ENCODE results near the gene FAF1.

DNA sequence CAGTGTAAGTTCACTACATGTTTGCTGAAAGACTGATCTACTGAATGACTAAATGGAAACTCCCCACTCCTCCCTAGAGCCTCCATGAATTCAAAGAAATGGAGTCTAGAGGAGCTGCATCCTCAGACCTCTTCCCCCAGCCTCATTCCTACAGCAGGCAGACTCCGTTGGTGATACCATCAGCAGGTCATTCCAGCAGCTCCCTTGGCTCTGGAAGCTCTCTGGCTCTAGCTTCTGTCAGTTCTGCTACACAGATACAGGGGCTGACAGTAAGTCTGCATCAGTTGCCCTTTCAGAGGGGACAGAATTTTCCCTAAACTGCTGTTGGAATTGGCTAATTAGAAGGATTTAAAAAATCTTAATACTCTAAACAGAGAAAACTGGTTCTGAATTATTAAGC lies 505.2 kb downstream of the FAF1 start:
- TF ChIP-seq POLR2A (IDR thresholded peaks at IDR 0.05) (no peak), CTCF (IDR thresholded peaks at IDR 0.05) (no peak)
